A673 (cell line): ENCODE results near the gene TCERG1L.

ENCODE experiments used
- CTCF ChIP-seq: fragments of 300-800, 200-600 bp; sonication (generic); conservative IDR thresholded peaks from 2 replicates; pipeline ENCODE4 v1.5.1; 2017; ENCODE audit warnings: low read depth, mild to moderate bottlenecking, antibody characterized with exemption, low read length, moderate library complexity, mixed read lengths
- EZH2 ChIP-seq: fragments of 200-600 bp; sonication (generic); IDR thresholded peaks from 2 replicates; pipeline ENCODE4 v1.6.1; 2017; ENCODE audit warnings: borderline replicate concordance, low read depth, mild to moderate bottlenecking, mixed read lengths, antibody characterized with exemption, low read length; ENCODE audit not compliant: poor library complexity, severe bottlenecking

GRCh38 chr10:131055437-131055836, 256.1 kb downstream of the TCERG1L start:
- no peak for TF ChIP-seq CTCF
- TF ChIP-seq EZH2, result no peak
